IMR-90 (cell line): ENCODE data around the gene TNS2. TPM values are rescaled to one million over a fixed set of nuclear protein-coding genes. Genes with fewer than 3 reads are reported as not detected.
A peak's percentile ranks its signal among the peaks of the same experiment; 100 is the strongest.

ENCODE experiments used
- ATAC-seq: fragments of 200-7000 bp; cut with Tn5 transposase; 2 replicates; pipeline ENCODE4 v1.9.1; 2020; ENCODE audit warnings: low read depth, mild to moderate bottlenecking, moderate library complexity
- BruUV-seq: library from RNA; stranded (reverse); fragments of 400-500 nt; replicated peaks from 2 replicates; lab custom pipeline; 2021; lab: Mats Ljungman, UMichigan
- CTCF ChIA-PET: fragments of 300-600 bp; formaldehyde crosslinking; extraction: SDS; loops from one replicate; lab custom pipeline; 2021; ENCODE audit warnings: antibody characterized with exemption; lab: Yijun Ruan, JAX
- POLR2A ChIA-PET: fragments of 300-600 bp; sonication (Branson Sonifier 250); formaldehyde crosslinking; loops from one replicate; lab custom pipeline; 2022; ENCODE audit warnings: antibody characterized with exemption; ENCODE audit not compliant: unreplicated experiment; lab: Charles Lee
- DNase-seq: peaks from one replicate; pipeline ENCODE4 v3.0.0; 2013
- H2AFZ ChIP-seq: replicated peaks from 2 replicates; pipeline ENCODE3; 2013; ENCODE audit warnings: low read length, mild to moderate bottlenecking; ENCODE audit not compliant: poor library complexity
- H2AK5ac ChIP-seq: 2 replicates; pipeline ENCODE4 v1.6.1; 2013; ENCODE audit warnings: low read depth, low read length, inconsistent platforms
- H2AK9ac ChIP-seq: replicated peaks from 2 replicates; pipeline ENCODE3; 2013; ENCODE audit warnings: mild to moderate bottlenecking, low read depth, low read length, moderate library complexity; ENCODE audit not compliant: poor library complexity
- H2BK120ac ChIP-seq: 2 replicates; pipeline ENCODE4 v1.6.1; 2013; ENCODE audit warnings: low read depth, low read length, inconsistent platforms
- H2BK15ac ChIP-seq: 3 replicates; pipeline ENCODE4 v1.6.1; 2013; ENCODE audit warnings: low read depth, low read length, inconsistent platforms
- H2BK20ac ChIP-seq: 2 replicates; pipeline ENCODE4 v1.6.1; 2013; ENCODE audit warnings: low read depth, mild to moderate bottlenecking, inconsistent platforms, low read length, moderate library complexity
- H2BK5ac ChIP-seq: 2 replicates; pipeline ENCODE4 v1.6.1; 2013; ENCODE audit warnings: mild to moderate bottlenecking, low read depth, low read length, inconsistent platforms; ENCODE audit not compliant: poor library complexity, severe bottlenecking
- H3K14ac ChIP-seq: replicated peaks from 2 replicates; pipeline ENCODE4 v1.6.1; 2013; ENCODE audit warnings: low read depth, low read length, inconsistent platforms
- H3K18ac ChIP-seq: 2 replicates; pipeline ENCODE4 v1.6.1; 2013; ENCODE audit warnings: low read depth, low read length, control low read depth
- H3K23ac ChIP-seq: 2 replicates; pipeline ENCODE4 v1.6.1; 2013; ENCODE audit warnings: low read depth, low read length, inconsistent platforms
- H3K27ac ChIP-seq: 2 replicates; pipeline ENCODE4 v1.5.1; 2013; ENCODE audit warnings: mild to moderate bottlenecking, control low read depth, low read length; ENCODE audit not compliant: insufficient read depth
- H3K27me3 ChIP-seq: 2 replicates; pipeline ENCODE4 v1.6.1; 2013; ENCODE audit warnings: low read length; ENCODE audit not compliant: control insufficient read depth, insufficient read depth
- H3K36me3 ChIP-seq: 2 replicates; pipeline ENCODE4 v1.6.1; 2013; ENCODE audit warnings: low read length, mixed read lengths; ENCODE audit not compliant: control insufficient read depth, insufficient read depth
- H3K4ac ChIP-seq: 2 replicates; pipeline ENCODE4 v1.6.1; 2013; ENCODE audit warnings: low read depth, low read length, inconsistent platforms
- H3K4me1 ChIP-seq: 2 replicates; pipeline ENCODE4 v1.6.1; 2013; ENCODE audit warnings: low read length, mixed read lengths; ENCODE audit not compliant: control insufficient read depth, insufficient read depth
- H3K4me2 ChIP-seq: 2 replicates; pipeline ENCODE4 v1.6.1; 2013; ENCODE audit warnings: low read depth, mild to moderate bottlenecking, control low read depth, low read length, moderate library complexity
- H3K4me3 ChIP-seq: 2 replicates; pipeline ENCODE4 v1.5.1; 2013; ENCODE audit warnings: low read depth, mild to moderate bottlenecking, control low read depth, low read length, moderate library complexity; ENCODE audit not compliant: insufficient read depth
- H3K56ac ChIP-seq: 2 replicates; pipeline ENCODE4 v1.6.1; 2013; ENCODE audit warnings: low read length, inconsistent platforms; ENCODE audit not compliant: insufficient read depth; ENCODE audit errors: extremely low read depth
- H3K79me1 ChIP-seq, 2 experiments: 2 replicates each; pipeline ENCODE4 v1.6.1; 2013; ENCODE audit warnings: low read length in 2 of 2, inconsistent platforms in 1 of 2, low read depth in 1 of 2
- H3K9ac ChIP-seq: 2 replicates; pipeline ENCODE4 v1.6.1; 2013; ENCODE audit warnings: low read depth, low read length, control low read depth
- H3K9me1 ChIP-seq: 2 replicates; pipeline ENCODE4 v1.6.1; 2013; ENCODE audit warnings: low read length, inconsistent platforms; ENCODE audit not compliant: insufficient read depth
- H3K9me3 ChIP-seq: 2 replicates; pipeline ENCODE4 v1.6.1; 2013; ENCODE audit warnings: low read length; ENCODE audit not compliant: control insufficient read depth, insufficient read depth
- H4K20me1 ChIP-seq: 2 replicates; pipeline ENCODE4 v1.6.1; 2013; ENCODE audit warnings: low read length, inconsistent platforms; ENCODE audit not compliant: insufficient read depth
- H4K5ac ChIP-seq: 2 replicates; pipeline ENCODE4 v1.6.1; 2013; ENCODE audit warnings: mild to moderate bottlenecking, low read depth, low read length, control low read depth
- H4K8ac ChIP-seq, 2 experiments: 2 replicates each; pipeline ENCODE4 v1.6.1; 2013; ENCODE audit warnings: low read depth in 2 of 2, low read length in 2 of 2, control low read depth in 1 of 2, inconsistent platforms in 1 of 2
- H4K91ac ChIP-seq: 2 replicates; pipeline ENCODE4 v1.6.1; 2013; ENCODE audit warnings: low read depth, low read length, inconsistent platforms; ENCODE audit not compliant: insufficient read depth
- CEBPB ChIP-seq: IDR thresholded peaks from 2 replicates; pipeline ENCODE4 v1.6.1; 2012; ENCODE audit warnings: low read depth, low read length, improper control_type of control experiment
- MAZ ChIP-seq: IDR thresholded peaks from 2 replicates; pipeline ENCODE4 v1.6.1; 2012; ENCODE audit warnings: low read depth, mild to moderate bottlenecking, low read length, improper control_type of control experiment, moderate library complexity, borderline replicate concordance
- MXI1 ChIP-seq: IDR thresholded peaks from 2 replicates; pipeline ENCODE4 v1.6.1; 2012; ENCODE audit warnings: low read depth, mild to moderate bottlenecking, low read length, moderate library complexity, borderline replicate concordance
- POLR2A ChIP-seq: IDR thresholded peaks from 2 replicates; pipeline ENCODE4 v1.6.1; 2012; ENCODE audit warnings: mild to moderate bottlenecking, low read depth, low read length
- whole genome bisulfite sequencing, 2 experiments: methylation state at CpG; one replicate each; pipeline versions ENCODE4 v1.1.5 to v1.1.7; 2013; ENCODE audit warnings: missing lambda C conversion rate in 2 of 2; ENCODE audit not compliant: insufficient read length in 1 of 2; ENCODE audit errors: extremely low coverage in 2 of 2; 5-methylcytosine and 5-hydroxymethylcytosine counted together
- dilution Hi-C: fragments of 300-500 bp; cut with HindIII; formaldehyde crosslinking; loops from one replicate; pipeline ENCODE4 v1.14.3; 2018; ENCODE audit warnings: low sequenced_read_pairs; ENCODE audit not compliant: unreplicated experiment
- in situ Hi-C: fragments of 300-500 bp; cut with MboI; formaldehyde crosslinking; loops from 3 replicates; pipeline ENCODE4 v1.14.3; 2019; ENCODE audit warnings: low sequenced_read_pairs, inconsistent platforms, mixed read lengths
- intact Hi-C: fragments of 100-400 bp; cut with micrococcal nuclease; formaldehyde crosslinking; loops from 2 replicates; pipeline ENCODE4 v1.10.0; 2022
- polyA plus RNA-seq, 3 experiments: library from polyadenylated mRNA; depleted of rRNA; stranded (reverse); fragments of >200 nt; gene quantifications; 2 replicates each; pipeline ENCODE4 v1.2.3, GENCODE V29; 2012; ENCODE audit warnings: low replicate concordance in 1 of 3
- total RNA-seq: library from RNA; depleted of rRNA; stranded (reverse); fragments of >200 nt; gene quantifications from 2 replicates; pipeline ENCODE4 v1.2.3, GENCODE V29; 2012

The TNS2 gene
- total and polyA plus RNA-seq, 2 of the 4 experiments (the other 2 are of a cell fraction) = 10.4 to 67.2 TPM

GRCh38 chr12:53006810-53007309, 43.0 kb upstream of the TNS2 start:
- Histone ChIP-seq H3K27ac (peak overlapping the region; percentile 95), H2BK20ac (peak overlapping the region; percentile 9; the same call in 1 of the 2 replicates), H3K79me1 (peaks cover 17 to 51% of the 10 kb centered on the region in 2 experiments; a peak in 3 of 4 replicates), H2AK9ac (peak overlapping the region; percentile 100), H3K14ac (peak overlapping the region; percentile 98), H3K9ac (peak overlapping the region; percentile 95), H3K36me3 (peaks cover 6% of the 10 kb centered on the region), H2AK5ac (peak overlapping the region; percentile 98), H2BK5ac (peak overlapping the region; percentile 84), H3K4me1 (peaks cover 7% of the 10 kb centered on the region), H3K9me3 (no peaks in the 10 kb centered on the region), H3K4me3 (peak overlapping the region; percentile 90), H3K27me3 (no peaks in the 10 kb centered on the region), H4K91ac (peak overlapping the region; percentile 99), H3K18ac (peak overlapping the region; percentile 83), H3K23ac (peak overlapping the region; percentile 91), H4K20me1 (peaks cover 51% of the 10 kb centered on the region), H4K8ac (peak overlapping the region; percentile 93 to 98), H2BK15ac (peak overlapping the region; percentile 67; the same call in 2 of the 3 replicates), H3K4ac (peak overlapping the region; percentile 99), H3K9me1 (peaks cover 7% of the 10 kb centered on the region), H2AFZ (peak overlapping the region; percentile 89), H3K4me2 (peak overlapping the region; percentile 97), H3K56ac (peak overlapping the region; percentile 91), H2BK120ac (peak overlapping the region; percentile 73), H4K5ac (peak overlapping the region; percentile 92)
- CTCF ChIA-PET = no interaction called here
- dilution Hi-C loops = no loop called here
- intact Hi-C loops = no loop called here
- WGBS, 2 experiments = 0% methylated on average over 13 of the region's 38 CpGs; no CpG with 5 or more reads in 1 of the 2 experiments
- POLR2A ChIA-PET = interaction anchor here (0.6 kb wide), 3 partner anchors 19 to 1488 kb away, joined by 12 to 17 read pairs (median 12); no protein-coding TSS in a partner anchor
- TF ChIP-seq CEBPB (no peak), MXI1 (peak; percentile 92), POLR2A (peak; percentile 55), MAZ (peak; percentile 55; the same call in 1 of the 2 replicates)
- DNase-seq (peak; percentile 55), ATAC-seq (peak; percentile 41)
- in situ Hi-C loops = no loop called here
- TSS peak; percentile 55 for BruUV-seq
